Measurements from ENCODE around the gene SCPEP1.

The SCPEP1 gene

DNA sequence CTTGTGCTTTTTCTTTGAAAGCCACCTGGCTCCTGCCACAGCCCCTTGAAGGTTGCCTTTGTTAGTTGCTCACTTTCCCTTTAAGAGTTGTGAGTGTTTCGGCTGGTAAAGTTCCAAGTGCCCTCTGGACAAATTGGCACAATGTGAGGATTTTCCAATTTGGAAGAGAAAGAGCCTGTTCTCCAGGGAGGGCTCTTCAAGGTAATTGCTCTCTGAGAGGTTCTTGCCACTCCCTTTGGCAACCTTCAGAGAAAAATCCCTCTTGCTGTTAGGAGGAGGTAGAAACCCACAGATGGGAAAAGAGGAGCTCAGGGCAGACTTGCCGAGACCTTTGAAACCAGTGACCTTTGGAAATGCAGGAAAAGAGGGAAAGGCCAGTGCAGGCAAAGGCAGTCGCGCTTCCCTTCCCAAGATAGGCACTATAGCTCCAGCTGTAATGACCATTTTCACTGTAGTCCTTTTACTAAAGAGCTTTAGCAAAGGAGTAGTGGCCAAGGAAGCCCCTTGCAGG lies 58.1 kb downstream of the SCPEP1 start:
- TF ChIP-seq ZFX (IDR thresholded peaks at IDR 0.05; ENCODE audit: borderline replicate concordance): no peak
- TF ChIP-seq, protein P1, sequence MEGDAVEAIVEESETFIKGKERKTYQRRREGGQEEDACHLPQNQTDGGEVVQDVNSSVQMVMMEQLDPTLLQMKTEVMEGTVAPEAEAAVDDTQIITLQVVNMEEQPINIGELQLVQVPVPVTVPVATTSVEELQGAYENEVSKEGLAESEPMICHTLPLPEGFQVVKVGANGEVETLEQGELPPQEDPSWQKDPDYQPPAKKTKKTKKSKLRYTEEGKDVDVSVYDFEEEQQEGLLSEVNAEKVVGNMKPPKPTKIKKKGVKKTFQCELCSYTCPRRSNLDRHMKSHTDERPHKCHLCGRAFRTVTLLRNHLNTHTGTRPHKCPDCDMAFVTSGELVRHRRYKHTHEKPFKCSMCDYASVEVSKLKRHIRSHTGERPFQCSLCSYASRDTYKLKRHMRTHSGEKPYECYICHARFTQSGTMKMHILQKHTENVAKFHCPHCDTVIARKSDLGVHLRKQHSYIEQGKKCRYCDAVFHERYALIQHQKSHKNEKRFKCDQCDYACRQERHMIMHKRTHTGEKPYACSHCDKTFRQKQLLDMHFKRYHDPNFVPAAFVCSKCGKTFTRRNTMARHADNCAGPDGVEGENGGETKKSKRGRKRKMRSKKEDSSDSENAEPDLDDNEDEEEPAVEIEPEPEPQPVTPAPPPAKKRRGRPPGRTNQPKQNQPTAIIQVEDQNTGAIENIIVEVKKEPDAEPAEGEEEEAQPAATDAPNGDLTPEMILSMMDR (IDR thresholded peaks at IDR 0.05): no peak
- peak overlapping the region; percentile 74 for H3K27ac ChIP-seq

DNA sequence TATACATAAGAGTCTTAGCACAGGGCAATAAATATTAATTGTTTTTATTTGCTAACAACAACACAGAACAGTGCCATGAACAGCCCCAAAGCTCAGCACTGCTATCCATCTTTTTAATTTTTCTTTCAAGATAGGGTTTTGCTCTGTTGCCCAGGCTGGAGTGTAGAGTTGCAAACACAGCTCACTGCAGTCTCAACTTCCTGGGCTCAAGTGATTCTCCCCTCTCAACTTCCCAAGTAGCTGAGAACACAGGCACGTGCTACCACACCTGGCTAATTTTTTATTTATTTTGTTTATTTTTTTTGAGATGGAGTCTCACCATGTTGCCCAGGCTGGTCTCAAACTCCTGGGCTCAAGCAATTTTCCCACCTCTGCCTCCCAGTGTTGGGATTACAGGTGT lies 59.5 kb downstream of the SCPEP1 start:
- no peak overlapping the region for H3K27ac ChIP-seq
- TF ChIP-seq, protein P1 (IDR thresholded peaks at IDR 0.05): no peak

DNA sequence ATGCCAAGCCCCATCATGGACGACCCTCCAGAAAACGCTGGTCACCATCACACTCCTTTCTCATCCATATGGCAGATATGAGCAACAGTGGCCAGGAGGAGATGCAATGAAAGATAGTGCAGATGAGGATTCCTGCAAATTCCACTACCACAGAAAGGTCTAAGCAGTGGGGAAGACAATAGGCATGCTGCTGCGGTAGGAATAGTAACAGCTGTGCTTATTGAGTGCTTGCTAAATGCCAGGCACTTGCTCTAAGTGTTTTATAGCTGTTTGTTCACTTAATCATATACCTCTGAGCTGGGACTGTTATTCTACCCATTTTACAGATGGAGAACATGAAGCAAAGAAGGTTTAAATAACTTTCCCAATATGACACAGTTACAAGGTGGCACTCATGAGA lies 60.6 kb downstream of the SCPEP1 start:
- no peak for TF ChIP-seq ZFX (IDR thresholded peaks at IDR 0.05; ENCODE audit: borderline replicate concordance)
- TF ChIP-seq, protein P1 (IDR thresholded peaks at IDR 0.05): no peak
- H3K27ac ChIP-seq: no peak overlapping the region

DNA sequence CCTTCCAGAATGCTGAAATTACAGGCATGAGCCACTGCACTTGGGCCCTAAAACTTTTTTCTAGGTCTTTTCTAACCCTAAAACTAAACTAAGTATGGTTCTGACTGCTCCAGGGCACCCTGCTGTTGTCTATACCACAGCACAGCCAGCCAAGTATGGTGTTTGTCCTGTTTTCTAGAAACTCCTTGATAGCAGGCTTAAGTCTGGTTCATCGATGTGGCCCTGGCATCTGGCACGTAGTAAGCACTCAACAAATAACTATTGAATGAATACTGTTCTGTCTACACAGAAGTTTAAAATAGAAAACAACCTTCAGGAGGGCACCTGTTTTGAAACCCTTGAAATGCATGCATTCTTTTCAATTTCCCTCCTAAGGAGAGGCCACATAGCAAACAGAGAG lies 62.6 kb downstream of the SCPEP1 start:
- no peak overlapping the region for H3K27ac ChIP-seq
- TF ChIP-seq, protein P1 (IDR thresholded peaks at IDR 0.05): no peak
- TF ChIP-seq ZFX (IDR thresholded peaks at IDR 0.05; ENCODE audit: borderline replicate concordance): no peak

DNA sequence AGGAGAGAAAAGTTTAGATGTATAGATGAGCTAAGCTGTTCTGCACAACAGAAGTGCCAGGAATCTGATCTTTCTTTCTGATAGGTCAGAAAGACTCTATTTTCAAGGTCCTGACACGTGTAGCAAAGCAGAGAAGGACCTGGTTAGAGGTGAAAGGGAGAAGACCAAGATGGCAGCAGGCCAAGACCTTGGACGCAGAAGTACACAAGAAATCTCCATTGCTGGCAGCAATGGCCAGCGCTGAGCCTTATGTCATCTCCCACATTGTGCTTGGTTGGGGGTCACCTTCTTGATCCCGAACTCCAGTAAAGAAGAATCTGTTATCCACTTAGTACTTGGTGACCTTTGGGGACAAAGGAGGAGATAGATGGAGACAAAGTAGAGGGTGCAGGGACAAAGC lies 65.3 kb downstream of the SCPEP1 start:
- no peak overlapping the region for H3K27ac ChIP-seq
- no peak for TF ChIP-seq ZFX (IDR thresholded peaks at IDR 0.05; ENCODE audit: borderline replicate concordance)
- TF ChIP-seq, protein P1 (IDR thresholded peaks at IDR 0.05): no peak

DNA sequence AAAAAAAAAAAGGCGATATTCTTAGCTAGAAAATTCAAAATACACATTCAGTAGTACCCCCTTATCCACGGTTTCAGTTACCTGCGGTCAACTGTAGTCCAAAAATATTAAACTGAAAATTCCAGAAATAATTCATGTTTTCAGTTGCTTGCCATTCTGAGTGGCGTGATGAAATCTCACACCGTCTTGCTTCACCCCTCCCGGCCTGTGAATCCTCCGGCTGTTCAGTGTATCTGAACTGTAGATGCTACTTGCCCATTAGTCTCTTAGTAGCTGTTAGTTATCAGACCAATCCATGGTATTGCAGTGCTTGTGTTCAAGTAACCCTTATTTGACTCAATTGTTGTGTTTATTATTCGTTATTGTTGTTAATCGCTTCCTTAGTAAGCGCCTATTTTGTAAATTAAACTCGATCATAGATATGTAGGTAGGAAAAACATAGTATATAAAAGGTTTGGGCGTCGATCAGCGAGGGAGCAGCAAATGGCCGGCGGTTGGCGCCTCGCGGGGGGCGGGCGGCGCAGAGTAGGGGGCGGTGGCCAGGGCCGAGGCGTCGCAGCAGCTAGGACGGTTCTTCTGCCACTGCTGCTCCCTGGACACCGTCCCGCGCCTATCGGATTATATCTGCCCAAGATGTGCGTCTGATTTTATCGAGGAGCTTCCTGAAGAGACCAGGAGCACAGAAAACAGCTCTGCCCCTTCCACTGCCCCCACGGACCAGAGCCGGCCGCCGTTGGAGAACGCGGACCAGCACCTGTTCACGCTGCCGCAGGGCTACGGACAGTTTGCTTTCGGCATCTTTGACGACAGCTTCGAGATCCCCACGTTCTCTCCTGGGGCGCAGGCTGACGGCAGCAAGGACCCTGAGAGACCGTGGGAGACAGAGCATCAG lies 67.3 kb downstream of the SCPEP1 start:
- TF ChIP-seq, protein P1 (IDR thresholded peaks at IDR 0.05): no peak
- TF ChIP-seq ZFX (IDR thresholded peaks at IDR 0.05; ENCODE audit: borderline replicate concordance): no peak
- no peak overlapping the region for H3K27ac ChIP-seq

Data from 22Rv1 (cell line).